K562 (cell line): ENCODE results near the gene TRIM40. TPM values are rescaled to one million over a fixed set of nuclear protein-coding genes. Genes with fewer than 3 reads are reported as not detected.

Source experiments
- ARID3A ChIP-seq: IDR thresholded peaks from 2 replicates; pipeline ENCODE4 v1.6.1; 2012; ENCODE audit warnings: low read depth, low read length, improper control_type of control experiment, borderline replicate concordance
- BCOR ChIP-seq: fragments of 450-650 bp; IDR thresholded peaks from 2 replicates; pipeline ENCODE4 v1.6.1; 2016
- CEBPG ChIP-seq, 3 experiments: fragments of 200-800 bp in 1 of 3; sonication (Bioruptor generic) in 1 of 3; sonication (generic) in 1 of 3; formaldehyde crosslinking in 1 of 3; IDR thresholded peaks in 2 of 3; conservative IDR thresholded peaks in 1 of 3; 2 replicates each; pipeline versions ENCODE4 v1.6.1 to v1.8.0; 2016 to 2022; ENCODE audit warnings: missing compliant biosample characterization in 2 of 3, missing genetic modification characterization in 2 of 3, mild to moderate bottlenecking in 1 of 3, missing genetic modification reagents in 1 of 3
- CTBP1 ChIP-seq: fragments of 450-650 bp; IDR thresholded peaks from 2 replicates; pipeline ENCODE4 v1.6.1; 2016; ENCODE audit warnings: borderline replicate concordance
- ETV6 ChIP-seq, 3 experiments: fragments of 150-350 bp in 1 of 3; sonication (generic) in 1 of 3; formaldehyde crosslinking in 1 of 3; IDR thresholded peaks; 2 replicates each; pipeline versions ENCODE4 v1.6.1 to v1.8.0; 2014 to 2022; ENCODE audit warnings: borderline replicate concordance in 2 of 3, low read depth in 2 of 3, antibody characterized with exemption in 1 of 3, low read length in 1 of 3, mild to moderate bottlenecking in 1 of 3, missing genetic modification reagents in 1 of 3
- FOXM1 ChIP-seq, 2 experiments: fragments of 450-650 bp in 1 of 2; sonication (generic) in 1 of 2; formaldehyde crosslinking in 1 of 2; IDR thresholded peaks; 2 replicates each; pipeline versions ENCODE4 v1.6.1 to v1.9.0; 2017 to 2022; ENCODE audit warnings: low read depth in 2 of 2, mild to moderate bottlenecking in 2 of 2, missing genetic modification reagents in 1 of 2, moderate library complexity in 1 of 2
- KAT8 ChIP-seq: fragments of 450-650 bp; IDR thresholded peaks from 2 replicates; pipeline ENCODE4 v1.6.1; 2016; ENCODE audit warnings: low read depth, mild to moderate bottlenecking
- MEF2D ChIP-seq: conservative IDR thresholded peaks from 2 replicates; pipeline ENCODE4 v1.6.1; 2016; ENCODE audit warnings: low read depth, missing genetic modification characterization, missing compliant biosample characterization
- NFE2L1 ChIP-seq: fragments of 450-650 bp; IDR thresholded peaks from 2 replicates; pipeline ENCODE4 v1.6.1; 2016; ENCODE audit warnings: missing genetic modification characterization, low read depth, mild to moderate bottlenecking, missing compliant biosample characterization, moderate library complexity, borderline replicate concordance
- NFIC ChIP-seq: fragments of 450-650 bp; IDR thresholded peaks from 2 replicates; pipeline ENCODE4 v1.6.1; 2017; ENCODE audit warnings: mild to moderate bottlenecking, inconsistent platforms
- SMAD4 ChIP-seq: fragments of 250-450 bp; sonication (Bioruptor Pico); conservative IDR thresholded peaks from 2 replicates; pipeline ENCODE4 v1.8.0; 2021; ENCODE audit warnings: inconsistent platforms, mild to moderate bottlenecking, moderate library complexity
- SP1 ChIP-seq: sonication (generic); formaldehyde crosslinking; IDR thresholded peaks from 2 replicates; pipeline ENCODE4 v1.8.1; 2022; ENCODE audit warnings: mild to moderate bottlenecking, missing genetic modification reagents
- ZBTB1 ChIP-seq: sonication (generic); formaldehyde crosslinking; IDR thresholded peaks from 2 replicates; pipeline ENCODE4 v1.8.1; 2023; ENCODE audit warnings: missing genetic modification reagents, low read depth, mild to moderate bottlenecking, borderline replicate concordance
- ZNF24 ChIP-seq: fragments of 450-650 bp; IDR thresholded peaks from 2 replicates; pipeline ENCODE4 v1.6.1; 2016
- polyA plus RNA-seq, 8 experiments: library from polyadenylated mRNA; depleted of rRNA in 4 of 8; stranded (reverse) in 5 of 8; unstranded in 3 of 8; fragments of >200 nt; fragmentation: Nextera tagmentation in 2 of 8; fragmentation: Illumina TruSeq in 1 of 8; extraction: Ambion mirVana in 2 of 8; extraction: Trizol in 1 of 8; gene quantifications; 2 replicates each; pipeline versions ENCODE4 v1.2.1 to v1.2.3, GENCODE V29; 2011 to 2014; ENCODE audit warnings: inconsistent platforms in 1 of 8, missing spikeins in 1 of 8
- total RNA-seq, 7 experiments: library from RNA; depleted of rRNA in 6 of 7; stranded (reverse); fragments of >200 nt in 6 of 7; fragmentation: Illumina TruSeq in 2 of 7; extraction: Trizol in 2 of 7; gene quantifications; 2 replicates each; pipeline versions ENCODE4 v1.2.1 to v1.2.3, GENCODE V29; 2011 to 2021; ENCODE audit warnings: low replicate concordance in 1 of 7
- TF ChIP-seq, protein P1 (sequence below): fragments of 450-650 bp; IDR thresholded peaks from 2 replicates; pipeline ENCODE4 v1.6.1; 2014; ENCODE audit warnings: low read depth, mild to moderate bottlenecking, moderate library complexity, borderline replicate concordance
- TF ChIP-seq, protein P2 (sequence below): fragments of 250-450 bp; sonication (Bioruptor Pico); IDR thresholded peaks from 2 replicates; pipeline ENCODE4 v1.5.0; 2021; ENCODE audit warnings: mild to moderate bottlenecking, moderate library complexity
- TF ChIP-seq, protein P3 (sequence below): sonication (generic); formaldehyde crosslinking; IDR thresholded peaks from 2 replicates; pipeline ENCODE4 v1.8.0; 2022; ENCODE audit warnings: mild to moderate bottlenecking, missing genetic modification reagents

The TRIM40 gene
- total and polyA plus RNA-seq, 9 of the 15 experiments (the other 6 are each of a cell fraction or from before 2014, with no cell fraction given): 0.04 to 0.08 TPM; not detected in 7

DNA sequence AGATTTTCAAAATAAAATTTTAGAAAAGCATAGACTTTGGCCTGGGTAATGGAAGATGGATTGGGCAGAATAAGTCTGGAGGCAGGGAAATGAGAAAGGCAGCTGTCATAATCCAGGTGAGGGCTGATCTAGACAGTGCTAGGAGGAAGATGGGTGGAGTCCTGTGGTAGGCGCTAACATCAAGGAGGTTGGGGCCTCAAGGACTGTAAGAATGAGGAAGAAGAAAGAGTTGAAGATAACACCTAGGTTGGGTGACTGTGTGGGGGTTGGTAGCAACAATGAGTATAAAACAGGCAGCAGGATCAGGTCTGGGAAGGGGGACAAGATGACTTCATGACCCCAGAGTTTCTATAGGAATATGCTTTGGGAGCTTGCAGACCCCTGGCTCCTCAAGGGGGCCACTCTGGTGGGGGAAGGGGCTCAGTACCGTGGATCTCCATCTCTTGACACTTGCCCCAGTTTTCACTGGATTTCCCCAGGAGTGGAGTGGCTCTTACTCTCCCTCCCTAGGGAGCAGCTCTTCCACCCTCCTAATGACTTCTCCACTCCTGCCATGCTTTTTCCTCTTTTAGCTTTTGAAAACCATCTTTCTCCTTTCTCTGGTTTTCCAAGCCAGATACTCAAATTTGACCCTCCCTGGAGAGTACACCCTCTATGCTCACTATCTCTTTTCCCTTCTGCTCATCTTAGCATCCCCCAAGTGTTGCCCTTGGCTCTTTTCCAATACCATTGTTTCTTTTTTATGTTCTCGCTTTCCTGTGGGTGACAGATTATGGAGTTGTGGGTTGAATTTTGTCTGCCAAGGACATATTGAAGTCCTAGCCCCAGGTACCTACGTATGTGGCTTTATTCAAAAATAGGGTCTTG is 37.8 kb upstream of the TRIM40 start (continued):
- TF ChIP-seq FOXM1 (IDR thresholded peaks at IDR 0.05; ENCODE audit: low read depth) (no peak), FOXM1 (CRISPR knock-in tag; IDR thresholded peaks at IDR 0.05; ENCODE audit: low read depth) (no peak), MEF2D (tag) (no peak), ARID3A (no peak), SMAD4 (CRISPR knock-in tag) (no peak), ZNF24 (no peak), SP1 (CRISPR knock-in tag) (no peak), CTBP1 (peak; percentile 53; the same call in 1 of the 2 replicates), CEBPG (CRISPR knock-in tag; IDR thresholded peaks at IDR 0.05) (no peak), CEBPG (tag; conservative IDR thresholded peaks at IDR 0.05 in 1 of 2, IDR thresholded peaks at IDR 0.05 in 1 of 2) (no peak), ETV6 (IDR thresholded peaks at IDR 0.05; ENCODE audit: borderline replicate concordance in 1 of 2, low read depth in 2 of 2, low read length in 1 of 2) (no peak), ETV6 (CRISPR knock-in tag; IDR thresholded peaks at IDR 0.05; ENCODE audit: borderline replicate concordance) (no peak), KAT8 (no peak), ZBTB1 (CRISPR knock-in tag) (no peak), NFE2L1 (no peak), BCOR (no peak), NFIC (peak; percentile 67)
- TF ChIP-seq, protein P1, sequence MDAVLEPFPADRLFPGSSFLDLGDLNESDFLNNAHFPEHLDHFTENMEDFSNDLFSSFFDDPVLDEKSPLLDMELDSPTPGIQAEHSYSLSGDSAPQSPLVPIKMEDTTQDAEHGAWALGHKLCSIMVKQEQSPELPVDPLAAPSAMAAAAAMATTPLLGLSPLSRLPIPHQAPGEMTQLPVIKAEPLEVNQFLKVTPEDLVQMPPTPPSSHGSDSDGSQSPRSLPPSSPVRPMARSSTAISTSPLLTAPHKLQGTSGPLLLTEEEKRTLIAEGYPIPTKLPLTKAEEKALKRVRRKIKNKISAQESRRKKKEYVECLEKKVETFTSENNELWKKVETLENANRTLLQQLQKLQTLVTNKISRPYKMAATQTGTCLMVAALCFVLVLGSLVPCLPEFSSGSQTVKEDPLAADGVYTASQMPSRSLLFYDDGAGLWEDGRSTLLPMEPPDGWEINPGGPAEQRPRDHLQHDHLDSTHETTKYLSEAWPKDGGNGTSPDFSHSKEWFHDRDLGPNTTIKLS: no peak
- TF ChIP-seq, protein P2, sequence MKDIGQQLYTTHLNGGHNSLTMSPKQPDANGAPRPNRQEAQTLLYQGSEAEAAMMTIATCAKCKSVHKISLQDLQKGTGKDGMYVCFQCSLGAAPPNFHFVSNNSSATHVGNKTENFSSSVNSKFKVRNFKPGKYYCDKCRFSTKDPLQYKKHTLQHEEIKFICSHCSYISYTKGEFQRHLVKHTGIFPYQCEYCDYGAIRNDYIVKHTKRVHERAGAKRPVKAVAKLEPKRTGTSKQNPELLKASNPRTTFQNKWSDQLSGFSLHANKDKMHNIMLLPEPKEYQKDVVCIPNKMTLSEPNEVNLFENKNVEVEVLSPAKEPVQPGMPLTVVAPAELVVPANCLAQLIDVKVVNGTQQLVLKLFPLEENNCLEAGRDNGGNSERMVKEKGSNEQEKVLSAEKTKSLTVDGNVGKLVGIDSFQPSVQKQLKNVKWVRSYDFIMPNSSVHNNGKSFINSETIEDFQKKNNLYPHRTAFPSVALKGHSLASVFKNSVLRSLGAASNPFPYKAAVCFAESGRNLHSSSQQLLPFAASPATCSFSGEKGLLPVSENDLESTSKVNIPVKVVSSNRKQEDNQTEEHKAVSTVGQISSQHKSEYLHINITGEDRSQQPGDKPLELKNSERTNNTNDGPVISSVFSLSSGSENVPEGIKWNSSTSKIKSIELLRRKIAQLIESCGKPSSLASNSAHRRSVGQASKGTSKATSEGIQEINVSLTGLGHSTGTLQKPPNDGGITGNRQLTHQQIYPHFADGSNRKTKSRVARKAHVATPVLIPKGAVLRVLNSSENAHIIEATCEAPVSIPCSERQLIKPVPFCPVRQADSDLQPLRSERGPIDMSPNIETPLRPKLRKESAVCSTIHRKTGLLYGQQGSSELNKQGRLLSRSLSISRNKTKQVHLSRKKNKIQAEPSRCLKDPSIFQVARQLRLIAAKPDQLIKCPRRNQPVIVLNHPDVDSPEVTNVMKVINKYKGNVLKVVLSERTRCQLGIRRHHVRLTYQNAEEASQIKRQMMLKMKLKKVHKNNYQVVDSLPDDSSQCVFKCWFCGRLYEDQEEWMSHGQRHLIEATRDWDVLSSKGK (CRISPR knock-in tag): no peak
- TF ChIP-seq, protein P3, sequence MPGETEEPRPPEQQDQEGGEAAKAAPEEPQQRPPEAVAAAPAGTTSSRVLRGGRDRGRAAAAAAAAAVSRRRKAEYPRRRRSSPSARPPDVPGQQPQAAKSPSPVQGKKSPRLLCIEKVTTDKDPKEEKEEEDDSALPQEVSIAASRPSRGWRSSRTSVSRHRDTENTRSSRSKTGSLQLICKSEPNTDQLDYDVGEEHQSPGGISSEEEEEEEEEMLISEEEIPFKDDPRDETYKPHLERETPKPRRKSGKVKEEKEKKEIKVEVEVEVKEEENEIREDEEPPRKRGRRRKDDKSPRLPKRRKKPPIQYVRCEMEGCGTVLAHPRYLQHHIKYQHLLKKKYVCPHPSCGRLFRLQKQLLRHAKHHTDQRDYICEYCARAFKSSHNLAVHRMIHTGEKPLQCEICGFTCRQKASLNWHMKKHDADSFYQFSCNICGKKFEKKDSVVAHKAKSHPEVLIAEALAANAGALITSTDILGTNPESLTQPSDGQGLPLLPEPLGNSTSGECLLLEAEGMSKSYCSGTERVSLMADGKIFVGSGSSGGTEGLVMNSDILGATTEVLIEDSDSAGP (CRISPR knock-in tag): no peak
